Superior temporal gyrus (tissue), 1 donor: ENCODE measurements around the gene PPP1R8.

Experiments
- DNase-seq: peaks from one replicate; pipeline ENCODE4 v3.0.0-alpha.2; 2016; ENCODE audit errors: extremely low spot score

Gene PPP1R8

GRCh38 chr1:27872059-27872801 lies 41.6 kb downstream of the PPP1R8 start, which contains the start of gene THEMIS2:
Gene THEMIS2, plus strand, starts transcription at chr1:27872544. Its CDS starts 28 bp downstream, at chr1:27872572.
- DNase-seq: no peak

GRCh38 chr1:27872802-27873551 lies 42.4 kb downstream of the PPP1R8 start:
- DNase-seq: no peak

GRCh38 chr1:27873671-27874384 lies 43.2 kb downstream of the PPP1R8 start:
- no peak for DNase-seq

GRCh38 chr1:27876341-27877114 lies 45.9 kb downstream of the PPP1R8 start:
- no peak for DNase-seq

GRCh38 chr1:27877115-27877416 lies 46.5 kb downstream of the PPP1R8 start:
- no peak for DNase-seq

- no peak for DNase-seq
Measured at GRCh38 chr1:27878039-27878438, 47.5 kb downstream of the PPP1R8 start.

GRCh38 chr1:27878787-27879335 lies 48.3 kb downstream of the PPP1R8 start:
- no peak for DNase-seq

GRCh38 chr1:27879374-27880082 lies 48.9 kb downstream of the PPP1R8 start:
- DNase-seq: no peak

GRCh38 chr1:27882543-27882903 lies 51.9 kb downstream of the PPP1R8 start:
- no peak for DNase-seq

- DNase-seq: no peak
Measured at GRCh38 chr1:27883536-27883935, 53.0 kb downstream of the PPP1R8 start.

GRCh38 chr1:27884006-27884954 lies 53.7 kb downstream of the PPP1R8 start:
- DNase-seq: no peak

GRCh38 chr1:27885114-27885528 lies 54.5 kb downstream of the PPP1R8 start:
- no peak for DNase-seq

- no peak for DNase-seq
Measured at GRCh38 chr1:27885621-27886352, 55.2 kb downstream of the PPP1R8 start.

- no peak for DNase-seq
Measured at GRCh38 chr1:27886353-27886679, 55.7 kb downstream of the PPP1R8 start.

- no peak for DNase-seq
Measured at GRCh38 chr1:27886744-27887143, 56.2 kb downstream of the PPP1R8 start.

GRCh38 chr1:27887215-27888021 lies 56.8 kb downstream of the PPP1R8 start:
- no peak for DNase-seq

- DNase-seq: no peak
Measured at GRCh38 chr1:27889506-27889905, 58.9 kb downstream of the PPP1R8 start.

GRCh38 chr1:27891196-27891889 lies 60.8 kb downstream of the PPP1R8 start:
- DNase-seq: peak; percentile 37
